Dermis microvascular lymphatic vessel endothelial cell (primary cell): ENCODE measurements around the gene BLOC1S5. TPM values are rescaled to one million over a fixed set of nuclear protein-coding genes. Genes with fewer than 3 reads are reported as not detected.
"Not testable (repeated sequence)": the region's sequence is repeated elsewhere in the genome, so short reads cannot be mapped to it uniquely, and the experiment has no call there.

Experiments used
- DNase-seq, 2 donors: peaks; one replicate each; pipeline versions ENCODE4 v3.0.0 to v3.0.0-alpha.2; 2010; ENCODE audit warnings: low read depth in 2 of 2
- total RNA-seq: library from RNA; depleted of rRNA; stranded (reverse); fragments of >200 nt; gene quantifications from 2 replicates; pipeline ENCODE4 v1.2.1, GENCODE V29; 2014

The BLOC1S5 gene
- total RNA-seq, 1 donor from 2014 or later, result 14.6 TPM

DNA sequence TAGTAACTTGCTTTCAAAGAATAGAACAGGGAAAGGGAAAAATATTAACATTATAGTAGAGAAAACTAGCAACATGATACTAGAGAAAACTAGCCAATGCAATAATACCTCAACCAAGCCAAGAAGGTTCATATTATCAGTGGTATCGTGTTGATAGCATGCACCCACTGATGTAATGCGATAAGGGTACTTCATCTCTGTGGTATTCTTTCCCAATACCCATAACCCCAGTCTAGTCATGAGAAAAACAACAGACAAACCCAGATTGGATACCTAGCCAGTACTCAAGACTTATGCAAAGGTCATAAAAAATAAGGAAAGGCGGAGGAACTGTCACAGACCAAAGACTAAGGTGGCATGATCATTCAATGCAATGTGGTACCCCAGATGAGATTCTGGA is 21.0 kb downstream of the BLOC1S5 start:
- no peak for DNase-seq

DNA sequence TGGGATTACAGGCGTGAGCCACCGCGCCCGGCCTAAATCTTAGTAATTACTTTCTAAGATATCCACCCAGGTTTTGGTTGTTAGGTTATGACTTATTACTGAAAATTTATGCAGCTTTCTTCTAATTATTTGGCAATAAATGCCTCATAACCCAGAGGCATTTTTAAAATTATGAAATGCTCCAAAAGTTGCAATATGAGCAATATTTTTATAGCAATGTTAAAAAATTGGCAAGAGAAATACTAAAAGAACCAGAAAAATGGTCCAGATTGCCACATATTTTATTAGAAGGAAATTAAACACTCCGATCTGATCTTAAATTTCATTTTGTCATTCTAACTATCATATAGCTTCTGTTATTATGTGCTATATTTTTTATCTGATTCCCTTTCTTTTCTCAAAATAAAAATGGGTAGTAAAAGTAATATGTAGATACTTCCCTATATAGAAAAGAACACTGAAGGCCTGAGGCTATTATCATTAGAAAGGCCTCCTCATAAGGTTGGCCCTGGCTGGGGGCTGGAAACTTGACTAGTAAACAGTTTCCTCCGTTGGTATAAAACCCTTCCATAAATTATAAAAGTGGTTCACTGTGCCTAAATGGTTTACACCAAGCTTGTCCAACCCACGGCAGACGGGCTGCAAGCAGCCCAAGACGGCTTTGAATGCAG is 22.1 kb downstream of the BLOC1S5 start:
- no peak for DNase-seq

DNA sequence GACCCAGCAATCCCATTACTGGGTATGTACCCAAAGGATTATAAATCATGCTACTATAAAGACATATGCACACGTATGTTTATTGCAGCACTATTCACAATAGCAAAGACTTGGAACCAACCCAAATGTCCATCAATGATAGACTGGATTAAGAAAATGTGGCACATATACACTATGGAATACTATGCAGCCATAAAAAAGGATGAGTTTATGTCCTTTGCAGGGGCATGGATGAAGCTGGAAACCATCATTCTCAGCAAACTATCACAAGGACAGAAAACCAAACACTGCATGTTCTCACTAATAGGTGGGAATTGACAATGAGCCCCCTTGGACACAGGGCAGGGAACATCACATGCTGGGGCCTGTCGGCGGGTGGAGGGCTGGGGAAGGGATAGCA is 30.1 kb downstream of the BLOC1S5 start:
- not testable (repeated sequence) for DNase-seq

DNA sequence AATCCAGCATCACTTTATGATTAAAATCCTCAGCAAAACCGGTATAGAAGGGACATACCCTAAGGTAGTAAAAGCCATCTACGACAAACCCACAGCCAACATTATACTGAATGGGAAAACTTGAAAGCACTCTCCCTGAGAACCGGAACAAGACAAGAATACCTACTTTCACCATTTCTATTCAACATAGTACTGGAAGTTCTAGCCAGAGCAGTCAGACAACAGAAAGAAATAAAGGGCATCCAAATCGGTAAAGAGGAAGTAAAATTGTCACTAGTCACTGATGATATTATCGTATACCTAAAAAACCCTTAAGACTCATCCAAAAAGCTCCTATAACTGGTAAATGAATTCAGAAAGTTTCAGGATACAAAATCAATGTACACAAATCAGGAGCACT is 33.3 kb downstream of the BLOC1S5 start:
- no peak for DNase-seq

DNA sequence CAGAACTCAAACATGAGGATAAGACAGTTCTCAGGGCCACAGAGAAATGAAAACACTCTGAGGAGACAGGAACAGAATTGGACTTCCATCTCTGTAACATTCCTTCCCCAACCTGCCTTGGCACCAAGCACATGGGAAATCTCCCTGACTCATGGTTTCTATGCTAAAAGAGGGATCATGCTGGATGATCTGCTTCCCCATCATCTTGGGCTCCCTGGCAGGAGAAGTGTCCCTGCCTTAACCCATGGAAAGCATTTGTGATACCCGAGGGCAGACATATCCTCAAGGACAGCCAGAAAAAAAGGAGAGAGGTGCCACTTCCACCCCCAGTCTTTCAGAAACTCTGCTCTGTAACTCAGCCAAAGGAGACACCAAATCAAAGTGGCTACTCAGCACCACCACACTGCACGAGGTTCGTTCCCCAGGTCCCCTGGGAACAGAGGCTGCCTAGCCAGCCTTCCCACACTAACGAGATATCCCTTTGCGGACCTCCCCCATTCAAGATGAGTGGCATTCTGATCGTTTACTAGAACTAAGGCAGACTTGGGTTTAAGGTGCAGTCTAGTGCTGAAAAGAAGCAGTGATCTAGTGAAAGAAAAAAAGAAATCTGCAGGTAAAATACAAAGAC is 34.8 kb downstream of the BLOC1S5 start:
- no peak for DNase-seq

DNA sequence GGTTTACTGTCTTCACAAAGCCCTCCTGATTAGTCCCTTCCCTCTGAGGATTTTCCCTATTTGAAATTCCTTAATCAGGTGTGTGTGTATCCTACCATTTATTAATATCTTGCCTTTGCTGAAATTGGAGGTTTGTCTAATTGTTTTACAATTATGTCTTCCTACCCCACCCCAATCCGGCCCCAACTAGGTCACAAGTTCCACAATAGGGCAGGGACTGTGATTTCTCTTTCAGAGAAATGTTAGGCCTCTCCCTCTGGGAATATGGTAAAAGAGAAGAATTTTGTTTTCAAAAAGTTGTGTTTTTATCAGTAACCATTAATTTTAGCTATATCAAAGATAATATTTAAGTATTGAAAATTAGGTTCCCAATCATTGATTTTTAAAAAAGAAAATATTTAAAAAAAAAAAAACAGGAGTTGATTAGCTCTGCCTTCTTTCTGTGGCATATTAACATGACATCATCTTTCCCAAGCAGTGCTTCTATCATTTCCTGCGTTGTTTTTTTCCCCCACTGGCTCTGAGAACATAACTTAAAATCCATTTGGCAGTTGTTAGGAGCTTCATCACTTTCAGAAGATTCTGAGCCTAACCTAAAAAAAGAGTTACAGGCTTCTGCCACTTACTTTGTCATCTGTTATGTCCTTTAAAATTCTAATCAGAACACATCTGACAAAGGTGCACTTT is 36.1 kb downstream of the BLOC1S5 start:
- DNase-seq, result peak; percentile 65 to 76

DNA sequence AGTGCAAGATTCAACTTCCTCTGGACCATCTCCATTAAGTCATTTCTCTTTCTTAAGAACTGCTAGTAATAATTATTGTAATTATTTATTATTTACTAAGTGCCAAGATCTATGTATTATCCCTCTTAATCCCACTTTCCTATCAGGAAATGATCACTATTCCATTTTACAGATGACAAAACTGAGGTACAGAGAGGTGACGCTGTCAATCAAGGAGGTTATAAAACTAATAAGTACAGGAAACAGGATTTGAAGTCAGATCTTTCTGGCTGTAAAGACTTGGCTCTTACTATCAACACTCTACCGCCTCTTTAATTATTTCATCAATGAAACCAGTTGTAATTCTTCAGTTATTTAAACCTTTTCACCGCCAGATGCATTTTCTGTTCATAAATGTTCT is 37.4 kb downstream of the BLOC1S5 start:
- no peak for DNase-seq

DNA sequence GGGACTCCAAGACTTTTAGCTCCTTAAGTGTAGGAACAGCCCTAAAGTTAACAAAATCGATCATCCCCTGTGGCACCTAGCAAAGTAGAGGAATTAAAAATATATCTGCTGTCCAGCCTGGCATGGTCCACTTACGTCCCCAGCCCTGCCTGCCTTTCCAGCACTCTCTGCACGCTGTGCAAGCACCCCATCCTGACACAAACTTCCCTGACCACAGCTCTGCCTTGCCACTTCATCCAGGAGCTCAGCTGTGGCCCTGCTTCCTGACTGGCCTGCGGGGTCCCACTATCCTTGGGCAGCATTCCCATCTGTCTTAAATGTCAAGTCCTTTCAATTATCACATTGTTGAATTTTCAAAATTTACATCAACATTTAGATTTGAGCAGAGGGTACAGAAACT is 39.0 kb downstream of the BLOC1S5 start:
- no peak for DNase-seq

DNA sequence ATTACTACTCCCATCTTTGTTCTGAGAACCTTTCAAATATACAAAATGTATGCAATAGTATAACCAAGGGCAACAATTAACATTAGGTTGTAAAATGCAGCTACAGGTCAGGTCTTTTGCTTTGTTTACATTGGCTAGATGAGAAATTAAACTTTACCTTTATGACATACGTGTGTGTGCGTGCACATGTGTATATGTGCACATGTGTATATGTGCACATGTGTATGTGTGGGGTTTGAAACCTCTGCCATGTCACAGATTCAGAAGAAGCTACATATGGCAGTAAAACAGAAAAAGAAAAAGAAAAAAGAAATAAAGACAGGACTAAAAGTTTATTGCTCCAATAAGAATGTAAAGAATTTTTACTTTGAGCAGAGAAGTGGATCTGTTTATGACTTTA is 40.6 kb downstream of the BLOC1S5 start:
- no peak for DNase-seq

DNA sequence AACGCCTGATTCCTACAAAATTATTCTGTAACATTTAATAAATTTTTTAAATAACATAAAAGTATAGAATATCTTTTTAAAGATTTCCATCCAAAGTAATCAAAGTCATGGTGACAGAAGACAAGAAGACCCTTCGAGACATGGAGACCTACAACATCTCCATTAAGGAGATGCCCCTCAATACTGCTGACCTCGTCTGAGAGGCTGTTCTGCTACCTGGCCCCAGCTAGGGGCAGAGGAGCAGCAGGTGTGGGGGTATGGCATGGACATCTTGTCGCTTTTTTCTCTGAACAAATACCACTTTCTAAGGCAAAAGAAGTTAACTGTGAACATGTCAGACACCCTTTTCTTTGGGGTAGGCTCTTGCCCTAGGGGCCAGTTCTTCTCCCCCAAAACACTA is 44.1 kb downstream of the BLOC1S5 start:
- no peak for DNase-seq

DNA sequence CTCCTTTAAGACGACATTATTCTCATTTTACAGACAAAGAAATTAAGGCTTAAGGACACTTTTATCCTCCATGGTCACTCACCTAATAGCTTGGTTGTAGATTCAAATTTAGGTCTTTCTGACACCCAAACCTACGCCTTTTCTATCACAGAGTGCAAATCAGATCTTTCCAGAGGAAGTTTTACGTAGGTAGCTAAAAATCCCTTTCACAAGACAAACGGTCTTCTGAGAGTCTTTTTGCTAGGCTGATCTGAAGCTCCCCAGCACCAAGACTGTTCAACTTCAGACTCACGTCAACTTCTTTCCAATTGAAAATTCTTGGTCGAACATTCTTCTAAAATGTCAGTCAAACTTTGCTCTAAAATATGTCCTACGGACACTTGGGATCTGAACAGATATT is 46.5 kb downstream of the BLOC1S5 start:
- no peak for DNase-seq

DNA sequence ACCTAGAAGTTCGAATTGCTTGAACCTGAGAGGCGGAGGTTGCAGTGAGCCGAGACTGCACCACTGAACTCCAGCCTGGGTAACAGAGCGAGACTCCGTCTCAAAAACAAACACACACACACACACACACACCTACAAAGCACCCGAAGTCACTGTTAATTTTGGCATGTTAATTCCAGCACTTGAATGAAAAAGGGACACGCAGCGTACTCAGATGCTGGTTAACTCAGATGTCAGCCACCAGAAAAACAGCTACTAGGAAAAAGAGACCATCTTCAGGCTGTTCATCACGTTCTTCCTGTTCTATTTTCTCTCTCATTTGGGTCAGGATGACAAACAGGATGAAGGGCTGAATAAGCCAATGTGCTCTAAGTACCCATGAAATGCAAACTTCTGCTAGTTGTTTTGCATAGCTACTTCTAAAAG is 46.9 kb downstream of the BLOC1S5 start:
- DNase-seq, result no peak

DNA sequence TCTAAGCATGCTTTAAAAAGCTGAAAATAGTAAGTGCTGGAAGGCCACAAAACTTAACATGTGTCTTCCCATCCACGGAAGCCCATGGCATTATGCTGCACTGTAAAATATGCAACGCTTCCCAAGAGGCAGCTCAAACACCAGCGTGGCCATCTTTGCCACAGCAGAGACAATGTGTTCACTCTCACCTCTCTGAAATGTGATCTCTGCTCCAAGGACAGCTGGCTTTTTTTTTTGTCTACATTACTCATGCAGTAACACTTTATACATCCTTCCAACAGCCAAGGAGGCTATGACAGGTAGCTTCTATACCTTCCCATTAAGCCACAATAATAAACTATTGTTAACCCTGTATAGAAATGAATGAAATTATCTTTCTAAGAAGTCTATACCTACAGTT is 49.2 kb downstream of the BLOC1S5 start:
- no peak for DNase-seq

DNA sequence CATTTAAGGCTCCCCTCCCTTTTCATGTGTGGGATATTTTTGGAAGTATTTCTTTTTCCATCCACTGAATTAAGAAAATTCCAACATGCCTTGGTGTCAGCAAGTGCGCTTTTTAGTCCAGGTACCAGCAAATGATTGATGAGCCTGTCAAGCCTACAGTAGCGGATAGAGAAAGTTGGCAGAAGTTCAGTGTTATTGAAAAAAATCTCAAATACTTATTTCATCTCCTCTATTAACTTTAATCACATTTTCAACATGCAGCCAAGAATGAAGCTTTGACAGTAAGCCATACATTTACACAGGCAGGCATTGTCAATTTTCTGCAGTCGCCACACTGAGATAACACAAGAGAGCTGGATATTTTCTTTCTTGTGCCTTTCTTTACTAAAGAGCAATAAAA is 50.4 kb downstream of the BLOC1S5 start:
- no peak for DNase-seq

DNA sequence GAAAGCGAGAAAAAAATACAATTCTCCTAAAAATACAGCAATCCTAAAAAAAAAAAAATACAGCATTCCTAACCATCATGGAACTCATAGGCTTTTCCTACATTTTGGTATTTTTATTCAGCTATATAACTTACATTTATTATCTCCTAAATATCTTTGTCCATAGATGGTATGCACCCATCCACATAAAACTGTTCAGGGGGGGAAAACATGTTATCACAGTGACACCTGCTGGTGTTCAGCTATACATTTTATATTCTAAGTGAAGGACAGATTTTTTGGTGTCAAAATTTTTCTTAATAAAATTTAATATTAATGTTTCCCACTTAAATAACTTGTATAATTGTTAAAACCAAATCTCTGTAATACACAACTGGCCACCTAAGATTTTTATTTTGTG is 58.0 kb downstream of the BLOC1S5 start:
- DNase-seq, result peak; percentile 69 to 75

DNA sequence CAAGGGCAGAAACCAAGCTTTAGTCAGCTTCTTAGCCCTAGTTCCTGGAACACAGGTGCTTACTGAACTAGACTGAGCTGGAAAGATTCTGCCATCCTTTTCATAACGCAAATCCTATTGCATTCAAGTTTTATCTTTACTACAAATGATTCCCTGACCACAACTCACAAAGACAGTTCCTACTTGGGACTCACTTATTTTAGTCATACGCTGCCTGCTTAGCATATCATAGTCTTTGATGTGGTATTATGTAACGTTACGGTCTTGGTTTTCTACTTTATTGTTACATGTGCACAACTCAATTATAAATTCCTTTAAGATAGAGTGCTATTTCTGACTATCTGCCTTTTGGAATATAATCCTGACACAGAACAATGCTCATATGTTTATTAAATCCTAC is 59.1 kb downstream of the BLOC1S5 start:
- DNase-seq, result no peak

DNA sequence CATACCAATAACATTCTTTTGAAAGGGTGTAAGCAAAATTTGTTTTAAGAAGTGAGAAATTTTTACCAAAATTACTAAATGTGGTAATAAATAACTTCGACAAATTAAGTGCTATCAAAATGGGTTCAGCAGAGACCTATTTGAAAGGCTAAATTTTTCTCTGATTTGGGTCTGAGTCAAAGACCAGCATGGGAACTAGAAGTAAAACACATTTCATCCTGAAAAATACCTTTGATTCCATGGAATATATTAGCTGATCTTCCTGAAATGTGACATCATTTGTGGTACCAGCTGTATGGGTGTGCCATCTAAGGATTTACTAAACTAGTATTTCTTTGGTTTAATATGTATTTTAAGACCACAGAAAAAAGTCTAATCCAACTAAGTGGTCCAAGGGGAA is 63.6 kb downstream of the BLOC1S5 start:
- DNase-seq, result peak; percentile 85

DNA sequence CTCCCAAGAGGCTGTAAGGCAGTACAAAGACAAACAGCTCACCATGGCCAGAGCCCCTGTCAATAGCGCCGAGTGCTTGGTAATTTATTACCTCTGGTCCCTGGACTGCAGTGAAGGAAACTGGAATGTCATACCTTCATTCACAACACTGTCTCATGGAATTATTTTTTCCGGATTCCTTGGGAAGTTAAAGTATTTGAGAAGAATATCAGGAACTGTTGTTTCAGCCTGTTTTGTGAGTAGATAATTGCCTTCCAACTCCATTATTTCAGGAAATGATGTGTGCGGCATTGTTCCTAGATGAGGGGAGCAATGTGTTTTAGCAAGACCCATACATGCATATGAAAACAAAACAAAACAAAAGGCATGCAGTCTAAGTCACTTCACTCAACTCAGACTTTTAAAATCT is 64.0 kb downstream of the BLOC1S5 start:
- peak; percentile 98 for DNase-seq

DNA sequence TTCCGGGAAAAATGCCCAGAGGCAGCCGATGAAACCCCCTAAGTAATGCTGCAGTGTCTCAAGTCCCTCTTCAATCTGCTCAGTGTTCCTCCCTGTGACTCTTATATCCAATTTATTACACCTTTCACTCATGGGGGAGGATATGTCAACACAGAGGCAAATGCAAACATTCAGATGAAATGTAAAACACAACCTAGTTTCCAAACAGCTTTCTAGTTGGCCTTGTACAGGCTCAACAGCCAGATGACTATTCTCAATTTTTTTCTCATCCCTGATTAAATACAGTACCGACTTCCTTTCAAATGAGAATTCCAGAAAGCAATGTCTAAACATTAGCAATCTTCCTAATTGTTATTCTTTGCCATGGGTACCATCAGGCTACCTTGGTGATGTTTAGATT is 65.0 kb downstream of the BLOC1S5 start:
- DNase-seq, result no peak

DNA sequence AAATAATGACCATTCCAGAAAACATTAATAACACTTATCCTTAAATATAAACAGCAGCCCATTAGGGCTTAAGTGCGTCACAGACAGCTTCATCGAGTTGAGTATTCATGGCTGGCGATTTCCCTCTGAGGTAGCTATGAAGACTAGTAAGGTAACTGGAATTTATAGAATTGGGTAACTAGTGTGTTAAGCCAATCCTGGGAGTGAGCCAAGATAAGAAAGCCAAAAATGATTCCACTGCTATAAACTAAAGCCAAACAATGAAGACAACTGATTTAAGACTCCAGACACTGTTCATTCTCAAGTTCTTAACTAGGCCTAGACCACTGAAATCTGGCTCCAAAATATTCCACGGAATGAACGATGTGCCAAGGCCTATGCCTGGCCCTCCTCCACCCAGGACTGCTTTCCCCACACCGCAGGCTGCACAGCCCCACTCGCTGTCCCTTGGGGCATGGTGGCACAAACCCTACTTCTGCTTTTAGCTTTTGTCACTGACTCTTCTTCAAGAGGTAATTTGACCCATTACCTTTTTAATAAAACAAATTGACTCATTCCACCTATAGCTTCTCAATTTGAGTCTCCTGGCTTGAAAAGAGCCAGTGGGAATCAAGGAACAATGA is 66.0 kb downstream of the BLOC1S5 start:
- no peak for DNase-seq

DNA sequence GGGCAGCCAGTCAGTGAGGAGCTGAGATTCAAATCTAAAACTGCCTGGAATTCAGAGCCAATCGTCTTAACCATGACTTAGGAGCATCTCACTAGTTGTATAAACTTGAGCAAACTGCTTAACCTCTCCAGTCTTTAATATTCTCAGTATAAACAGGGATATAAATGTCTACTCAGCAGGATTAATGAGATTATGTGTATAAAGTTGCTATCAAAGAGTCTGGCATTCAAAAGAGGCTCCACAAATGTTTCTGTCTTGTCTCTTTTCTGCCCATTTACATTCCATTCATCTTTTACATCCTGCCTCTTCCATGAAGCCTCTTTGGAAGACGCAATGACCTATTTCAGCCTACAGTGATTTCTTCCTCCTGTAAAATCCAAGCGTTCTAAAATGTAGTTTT is 66.9 kb downstream of the BLOC1S5 start:
- no peak for DNase-seq

DNA sequence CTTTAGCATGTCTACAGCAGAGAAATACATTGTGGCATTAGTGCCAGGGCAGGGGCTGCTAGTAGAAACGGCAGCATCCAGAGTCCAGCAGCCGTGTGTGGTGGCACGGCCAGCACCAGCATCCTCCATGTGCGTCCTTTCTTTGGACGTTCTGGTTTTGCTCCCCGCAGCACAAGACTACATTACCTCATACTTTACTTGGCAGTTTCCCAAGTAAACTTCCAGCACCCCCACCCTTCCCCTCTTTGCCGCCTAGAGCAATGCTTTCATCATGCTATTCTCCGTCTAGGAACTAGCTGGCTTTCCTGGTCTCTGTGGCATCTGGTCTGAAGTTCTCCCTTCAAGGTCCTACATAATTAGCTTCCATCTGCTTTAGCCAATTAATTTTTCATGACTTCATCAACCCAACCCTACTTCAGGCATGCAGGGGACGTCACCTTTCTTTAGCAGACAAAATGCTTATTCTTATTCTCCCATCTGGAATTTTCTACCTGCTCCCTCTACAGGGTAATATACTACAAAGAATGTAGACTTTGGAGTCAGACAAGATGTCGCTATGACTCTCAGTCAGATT is 67.6 kb downstream of the BLOC1S5 start:
- peak; percentile 81 to 95 for DNase-seq
